Medulla oblongata (tissue), 1 donor: ENCODE results near the gene RIPK1.
"Not testable (repeated sequence)": the region's sequence is repeated elsewhere in the genome, so short reads cannot be mapped to it uniquely, and the experiment has no call there.

Source experiments
- DNase-seq: peaks from one replicate; pipeline ENCODE4 v3.0.0-alpha.2; 2015; ENCODE audit errors: extremely low spot score

Gene RIPK1

GRCh38 chr6:3135668-3136291 is 67.5 kb downstream of the RIPK1 start:
- no peak for DNase-seq

GRCh38 chr6:3136292-3137011 is 68.2 kb downstream of the RIPK1 start:
- no peak for DNase-seq

DNA sequence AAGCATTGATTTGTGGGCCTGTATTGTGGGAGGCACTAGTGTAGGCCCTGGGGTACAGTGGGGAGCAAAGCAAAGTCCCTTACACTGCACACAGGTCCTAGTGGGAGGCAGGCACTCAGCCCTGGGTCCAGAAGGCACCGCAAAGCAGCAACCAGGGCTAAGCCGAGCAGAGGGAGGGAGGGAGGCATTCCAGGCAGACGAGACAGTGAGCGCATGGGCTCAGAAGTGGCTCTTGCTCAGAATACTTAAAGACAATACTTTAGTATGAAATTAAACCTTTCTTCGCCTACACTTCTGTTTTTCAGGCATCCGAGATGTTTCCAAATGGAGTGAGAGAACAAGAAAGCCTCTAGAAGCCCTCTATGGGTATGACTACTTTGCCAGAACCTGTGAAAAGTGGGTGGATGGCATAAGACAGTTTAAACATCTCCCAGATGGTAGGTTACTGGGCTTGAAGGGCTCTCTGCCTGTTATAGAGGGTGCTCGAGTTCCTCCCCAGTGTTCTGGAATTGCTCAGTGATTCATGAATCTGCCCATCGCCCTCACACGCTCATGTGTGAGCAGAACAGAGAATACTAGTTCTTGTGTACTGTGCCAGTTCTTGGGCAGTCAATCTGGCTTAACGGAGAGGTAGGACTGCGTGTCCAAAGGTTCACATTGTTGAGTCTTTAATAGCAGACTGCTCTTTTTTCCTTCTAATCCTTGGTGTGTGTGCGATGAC is 68.9 kb downstream of the RIPK1 start:
- DNase-seq, result no peak

GRCh38 chr6:3137873-3138272 is 69.6 kb downstream of the RIPK1 start:
- DNase-seq, result not testable (repeated sequence)

- no peak for DNase-seq
Observed at GRCh38 chr6:3138341-3138740, 70.0 kb downstream of the RIPK1 start.

DNA sequence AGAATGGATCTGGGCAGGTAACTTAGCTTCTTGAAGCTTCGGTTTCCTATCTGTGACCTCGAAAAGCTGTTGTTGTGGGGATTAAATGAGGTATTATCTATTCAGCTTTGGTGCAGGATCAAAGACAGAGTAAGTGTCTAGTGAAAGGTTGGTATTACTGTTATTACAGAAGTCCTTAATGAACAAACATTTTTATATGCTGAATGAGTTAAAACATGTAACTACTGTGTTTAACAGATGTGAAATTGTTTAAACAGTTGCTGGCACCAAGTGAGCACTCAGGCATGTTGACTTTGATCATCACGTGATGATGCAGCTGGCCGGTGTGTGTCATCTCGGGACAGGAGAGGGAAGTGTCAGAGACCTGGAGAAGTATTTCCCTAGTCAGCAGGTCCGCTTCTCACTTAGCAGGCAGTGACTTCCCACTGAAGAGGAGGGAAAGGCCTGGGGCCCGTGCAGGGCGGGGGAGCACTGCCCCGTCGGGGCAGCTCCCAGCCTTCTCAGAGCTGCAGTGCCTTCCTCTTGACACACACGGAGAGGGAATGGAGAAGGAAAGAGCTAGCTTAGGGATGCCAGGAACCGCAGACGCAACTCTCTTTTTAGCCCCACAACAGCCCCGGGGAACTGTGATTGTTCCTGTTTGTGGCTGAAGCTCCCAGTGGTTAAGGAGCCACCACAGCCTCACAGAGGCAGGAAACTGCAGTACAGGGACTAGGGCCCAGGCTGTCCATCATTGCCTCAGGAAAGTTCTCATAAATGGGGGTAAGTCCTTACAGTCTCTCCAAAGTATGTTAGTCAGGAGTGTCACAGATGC is 71.0 kb downstream of the RIPK1 start:
- peak; percentile 70 for DNase-seq

DNA sequence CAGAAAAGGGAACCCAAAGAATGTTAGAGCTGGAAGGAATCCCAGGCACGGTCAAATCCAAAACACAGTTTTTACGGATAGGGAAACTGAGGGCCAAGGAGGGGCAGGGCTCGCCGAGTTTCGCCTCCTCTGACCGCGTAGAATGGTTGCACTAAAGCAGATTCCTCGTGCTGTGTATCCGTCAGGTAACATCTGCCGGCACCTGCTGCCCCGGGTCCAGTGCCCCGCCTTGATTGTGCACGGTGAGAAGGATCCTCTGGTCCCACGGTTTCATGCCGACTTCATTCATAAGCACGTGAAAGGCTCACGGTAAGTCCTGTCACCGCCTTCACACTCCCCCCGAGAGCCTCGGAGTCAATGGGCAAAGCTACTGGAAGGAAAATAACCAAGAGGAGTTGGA is 71.9 kb downstream of the RIPK1 start:
- DNase-seq, result no peak

GRCh38 chr6:3142536-3142935 is 74.2 kb downstream of the RIPK1 start:
- DNase-seq, result no peak

DNA sequence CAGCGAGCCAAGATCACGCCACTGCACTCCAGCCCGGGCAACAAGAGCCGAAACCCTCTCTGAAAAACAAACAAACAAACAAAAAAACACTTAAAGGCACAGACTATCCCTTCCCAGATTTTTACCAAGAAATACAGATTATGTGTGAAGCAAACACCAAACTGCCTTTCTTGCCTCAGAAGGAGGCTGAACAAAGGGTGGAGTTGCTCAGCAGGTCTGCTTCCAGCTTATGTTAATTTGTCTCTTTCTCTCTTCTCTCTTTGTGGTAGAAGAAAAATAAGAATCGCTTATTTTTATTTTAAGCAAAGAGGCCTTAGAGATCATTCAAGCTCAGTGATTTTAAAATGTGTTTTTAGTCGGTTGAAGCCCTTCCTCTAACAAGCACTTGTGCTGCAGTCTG is 74.9 kb downstream of the RIPK1 start:
- no peak for DNase-seq

GRCh38 chr6:3144571-3144970 is 76.3 kb downstream of the RIPK1 start:
- no peak for DNase-seq

DNA sequence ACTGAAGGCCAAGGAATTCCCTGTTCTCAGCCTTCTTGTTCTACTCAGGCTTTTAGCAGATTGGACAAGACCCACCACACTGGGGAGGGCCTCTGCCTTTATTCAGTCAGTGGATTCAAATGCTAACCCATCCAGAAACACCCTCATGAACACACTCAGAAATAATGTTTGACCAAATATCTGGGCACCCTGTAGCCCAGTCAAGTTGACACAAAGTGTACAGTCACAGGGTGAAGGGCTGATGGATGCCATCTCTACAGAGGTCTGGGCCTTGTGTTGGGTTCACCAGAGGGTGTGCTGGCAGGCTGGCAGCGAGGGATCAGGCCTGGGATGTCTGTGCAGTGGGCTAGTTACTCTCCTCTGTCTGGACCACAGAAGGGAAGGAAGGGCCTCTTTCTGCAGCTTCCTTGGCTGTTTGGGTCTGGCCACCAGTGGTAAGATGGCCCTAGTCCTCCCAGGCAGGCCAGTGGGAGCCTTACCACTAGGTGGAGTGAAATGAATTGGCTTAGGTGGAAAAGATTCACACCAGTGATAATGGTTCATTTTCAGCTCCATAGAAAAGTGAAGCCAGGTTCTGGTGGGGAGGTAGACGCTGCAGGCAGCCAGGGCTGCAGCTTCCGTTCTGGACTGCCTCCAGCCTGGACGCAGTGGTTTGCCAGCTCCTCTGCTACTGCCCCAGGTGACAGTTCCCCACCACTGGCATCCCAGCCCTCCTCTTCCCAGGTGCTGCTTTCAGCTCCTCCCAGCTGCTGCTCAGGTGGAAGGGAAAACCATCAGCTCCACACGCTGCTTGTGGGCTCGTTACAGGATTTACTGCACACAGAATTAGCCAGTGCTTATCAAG is 79.8 kb downstream of the RIPK1 start:
- DNase-seq, result no peak

GRCh38 chr6:3151691-3152090 is 83.4 kb downstream of the RIPK1 start:
- no peak for DNase-seq

- no peak for DNase-seq
Observed at GRCh38 chr6:3152689-3153088, 84.4 kb downstream of the RIPK1 start.

GRCh38 chr6:3155416-3155815 is 87.1 kb downstream of the RIPK1 start:
- not testable (repeated sequence) for DNase-seq

DNA sequence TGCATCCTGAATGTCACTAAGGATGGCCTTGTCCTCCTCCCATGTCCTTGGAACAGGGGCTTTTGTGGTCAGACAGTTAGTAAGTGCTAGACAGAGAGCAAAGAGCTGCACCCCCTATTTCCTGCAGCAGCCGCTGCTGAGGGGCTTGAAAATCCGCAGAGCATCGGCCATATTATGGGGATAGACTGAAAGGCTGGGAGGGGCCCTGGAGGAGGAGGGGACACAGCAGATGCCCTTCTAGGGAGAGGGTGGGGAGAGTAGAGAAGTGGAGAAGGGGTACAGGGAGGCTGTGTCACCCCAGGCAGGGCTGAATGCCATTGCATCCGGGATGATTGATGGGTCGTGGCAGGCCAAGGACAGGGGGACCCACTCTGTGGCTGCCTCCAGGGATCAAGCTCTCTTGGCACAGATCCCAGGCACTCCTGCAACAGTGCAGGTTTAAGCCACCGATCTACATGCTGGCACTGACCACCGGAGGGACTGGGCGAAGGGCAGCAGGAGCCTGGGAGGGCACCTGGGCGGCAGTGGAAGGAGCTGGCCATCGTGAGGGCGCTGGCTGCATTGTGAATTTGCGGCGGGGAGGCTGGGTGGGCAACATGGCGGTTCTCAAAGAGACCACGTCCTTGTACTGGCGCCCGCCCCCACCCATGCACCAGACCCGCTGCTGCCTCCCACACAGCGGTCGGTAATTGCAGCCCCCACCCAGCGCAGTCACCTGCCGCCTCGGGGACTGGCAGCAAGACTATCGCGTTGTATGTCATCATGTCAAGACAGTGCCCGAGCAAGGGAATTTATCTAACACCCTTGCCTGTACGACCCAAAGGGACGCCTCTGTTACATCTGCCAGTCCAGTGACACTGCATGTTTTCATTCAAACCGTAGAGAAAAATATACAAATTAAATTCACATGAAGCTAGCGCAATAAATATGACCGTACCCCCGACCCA is 88.2 kb downstream of the RIPK1 start:
- not testable (repeated sequence) for DNase-seq

DNA sequence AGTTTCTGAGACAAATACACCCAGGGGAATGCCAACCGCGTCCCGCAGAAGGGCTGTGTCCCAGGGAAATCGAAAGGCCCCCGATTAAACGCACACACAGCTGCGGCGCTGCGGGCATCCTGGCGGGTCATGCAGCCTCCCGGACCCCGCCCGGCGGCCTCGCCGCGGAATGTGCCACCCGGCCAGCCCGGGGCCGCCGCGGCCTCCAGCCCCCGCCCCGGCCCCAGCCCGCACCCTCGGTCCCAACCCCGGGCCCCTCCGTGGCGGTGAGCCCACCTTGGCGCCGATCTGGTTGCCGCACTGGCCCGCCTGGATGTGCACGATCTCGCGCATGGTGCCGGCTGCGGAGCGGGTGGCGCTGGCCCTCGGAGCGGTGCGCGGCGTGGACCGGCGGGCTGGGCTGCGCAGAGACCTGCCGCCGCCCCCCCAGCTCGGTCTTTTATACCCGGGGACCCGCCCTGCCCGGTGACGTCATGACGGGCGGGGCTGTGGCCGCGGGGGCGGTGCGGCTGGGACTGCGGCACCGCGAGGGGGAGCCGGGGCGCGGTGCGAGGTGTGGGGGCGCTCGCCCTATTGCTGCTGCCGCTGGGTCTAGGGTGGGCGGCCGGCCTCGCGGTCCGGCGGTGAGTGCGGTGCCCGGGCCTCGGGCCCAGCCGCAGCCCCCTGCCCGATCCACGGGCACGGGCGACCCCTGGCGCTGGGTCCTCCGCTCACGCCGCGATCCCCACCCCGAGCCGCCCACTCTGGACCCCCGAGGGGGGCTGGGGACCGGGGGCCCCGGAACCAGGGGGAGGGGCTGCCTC is 89.0 kb downstream of the RIPK1 start, which contains the start of gene TUBB2A:
TSS of gene TUBB2A (minus strand) at position 414 of the 803 bp plus-strand sequence. CDS start at position 333, 81 bp downstream.
- DNase-seq, result peak; percentile 89

DNA sequence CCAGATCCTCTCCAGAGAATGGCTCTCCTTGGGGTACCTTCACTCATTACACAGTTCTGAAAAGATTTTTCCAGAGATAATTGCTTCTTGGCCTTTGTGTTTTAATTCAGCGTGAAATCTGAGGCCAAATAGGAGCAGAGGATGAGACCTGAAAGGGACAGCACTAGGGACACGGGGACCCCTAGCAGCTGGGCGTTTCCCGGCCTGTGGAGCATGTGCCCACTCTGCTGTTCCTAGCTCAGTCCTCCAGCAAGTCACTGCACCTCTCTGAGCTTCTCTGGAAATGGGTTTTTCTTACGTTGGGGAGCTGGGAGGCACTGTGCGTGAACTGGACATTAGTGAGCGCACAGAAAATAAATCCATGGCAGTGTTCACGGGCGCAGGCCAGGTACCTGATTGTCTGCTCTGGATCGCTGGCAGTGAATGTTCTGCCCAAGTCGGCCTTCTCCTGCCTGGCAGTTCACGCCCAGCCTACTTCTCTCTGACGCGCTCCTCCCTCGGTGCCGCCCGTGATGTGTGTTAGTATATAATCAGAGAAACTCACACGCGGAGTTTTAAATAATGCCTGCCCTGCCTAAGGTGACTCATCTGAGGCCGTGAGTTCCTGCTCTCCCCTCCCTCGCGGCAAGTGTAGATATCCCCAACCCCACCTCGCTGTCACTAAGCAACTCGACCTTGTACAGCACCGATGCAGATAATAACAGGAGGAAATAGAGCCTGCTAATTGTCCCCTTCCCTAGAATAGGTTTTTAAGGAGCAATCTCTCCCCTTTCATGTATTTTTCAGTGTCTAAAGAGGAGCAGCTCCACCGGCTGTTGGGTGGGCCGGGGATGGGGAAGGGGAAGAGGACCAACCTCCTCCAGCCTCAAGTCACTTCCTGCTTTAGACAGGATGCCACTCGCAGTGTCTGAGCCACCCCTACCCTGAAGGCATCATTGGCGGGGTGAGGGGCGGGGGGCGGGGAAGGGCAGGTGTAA is 91.8 kb downstream of the RIPK1 start:
- DNase-seq, result no peak

GRCh38 chr6:3162067-3162497 is 93.8 kb downstream of the RIPK1 start:
- DNase-seq, result no peak
